Mesodermal cell (in vitro differentiated cells): ENCODE results near the gene JOSD2.
A peak's percentile ranks its signal among the peaks of the same experiment; 100 is the strongest.

ENCODE experiments used
- H3K27ac ChIP-seq: 2 replicates; pipeline ENCODE4 v1.7.0; 2013; ENCODE audit warnings: mild to moderate bottlenecking, low read depth, low read length, moderate library complexity; ENCODE audit not compliant: severe bottlenecking
- H3K36me3 ChIP-seq: 2 replicates; pipeline ENCODE4 v1.7.1; 2013; ENCODE audit warnings: mild to moderate bottlenecking, low read length, moderate library complexity; ENCODE audit not compliant: control insufficient read depth, insufficient read depth
- H3K4me1 ChIP-seq: one replicate; pipeline ENCODE4 v1.7.1; 2013; ENCODE audit warnings: mild to moderate bottlenecking, low read length; ENCODE audit not compliant: insufficient read depth, control insufficient read depth, poor library complexity, severe bottlenecking
- H3K4me3 ChIP-seq: 2 replicates; pipeline ENCODE4 v1.7.0; 2013; ENCODE audit warnings: low read length, control low read depth, mild to moderate bottlenecking; ENCODE audit not compliant: insufficient read depth, poor library complexity, severe bottlenecking; ENCODE audit errors: extremely low read depth
- H3K9me3 ChIP-seq: 2 replicates; pipeline ENCODE4 v1.7.1; 2013; ENCODE audit warnings: mild to moderate bottlenecking, low read length, moderate library complexity; ENCODE audit not compliant: control insufficient read depth
- WGBS, 2 experiments: methylation state at CpG; one replicate each; pipeline ENCODE4 v1.1.5; 2013; ENCODE audit warnings: missing lambda C conversion rate in 2 of 2; ENCODE audit not compliant: insufficient coverage in 2 of 2; 5-methylcytosine and 5-hydroxymethylcytosine counted together

Gene JOSD2

GRCh38 chr19:50552540-50552939 is 41.5 kb upstream of the JOSD2 start:
- 79 to 89% methylated on average over 11 to 15 of the region's 15 CpGs for WGBS, 2 experiments
- Histone ChIP-seq H3K4me3 (no peak overlapping the region), H3K36me3 (no peaks in the 10 kb centered on the region), H3K9me3 (no peaks in the 10 kb centered on the region), H3K4me1 (peaks cover 5% of the 10 kb centered on the region), H3K27ac (no peak overlapping the region)

- WGBS, 2 experiments: 19 to 21% methylated on average over 9 to 16 of the region's 22 CpGs
- Histone ChIP-seq H3K4me3 (peak overlapping the region; percentile 32), H3K36me3 (peaks cover 3% of the 10 kb centered on the region), H3K9me3 (no peaks in the 10 kb centered on the region), H3K4me1 (peaks cover 5% of the 10 kb centered on the region), H3K27ac (no peak overlapping the region)
Measured at GRCh38 chr19:50551715-50552187, 40.8 kb upstream of the JOSD2 start.

- H3K4me1 ChIP-seq: peaks cover 5% of the 10 kb centered on the region
- no peaks in the 10 kb centered on the region for H3K9me3 ChIP-seq
- H3K36me3 ChIP-seq: peaks cover 3% of the 10 kb centered on the region
- WGBS, 2 experiments: 26 to 40% methylated on average over 7 to 21 of the region's 32 CpGs
- no peak overlapping the region for H3K27ac ChIP-seq
- peak overlapping the region; percentile 32 for H3K4me3 ChIP-seq
Measured at GRCh38 chr19:50551034-50551714, 40.2 kb upstream of the JOSD2 start.

GRCh38 chr19:50550594-50550966 is 39.6 kb upstream of the JOSD2 start:
- 53 to 65% methylated on average over 7 to 8 of the region's 8 CpGs for WGBS, 2 experiments
- Histone ChIP-seq H3K4me1 (peaks cover 5% of the 10 kb centered on the region), H3K4me3 (peak overlapping the region; percentile 32), H3K9me3 (no peaks in the 10 kb centered on the region), H3K27ac (no peak overlapping the region), H3K36me3 (peaks cover 3% of the 10 kb centered on the region)

GRCh38 chr19:50549927-50550593 is 39.1 kb upstream of the JOSD2 start:
- Histone ChIP-seq H3K4me3 (no peak overlapping the region), H3K27ac (no peak overlapping the region), H3K9me3 (no peaks in the 10 kb centered on the region), H3K36me3 (peaks cover 3% of the 10 kb centered on the region), H3K4me1 (peaks cover 5% of the 10 kb centered on the region)
- 82 to 86% methylated on average over 14 to 15 of the region's 17 CpGs for WGBS, 2 experiments

- Histone ChIP-seq H3K9me3 (no peaks in the 10 kb centered on the region), H3K27ac (no peak overlapping the region), H3K4me1 (peaks cover 5% of the 10 kb centered on the region), H3K4me3 (no peak overlapping the region), H3K36me3 (peaks cover 5% of the 10 kb centered on the region)
- WGBS, 2 experiments: 87 to 91% methylated on average over 18 of the region's 22 CpGs
Measured at GRCh38 chr19:50549059-50549926, 38.3 kb upstream of the JOSD2 start.

GRCh38 chr19:50548191-50549058 is 37.4 kb upstream of the JOSD2 start:
- 91 to 92% methylated on average over 17 to 41 of the region's 45 CpGs for WGBS, 2 experiments

GRCh38 chr19:50547385-50548190 is 36.6 kb upstream of the JOSD2 start:
- WGBS, 2 experiments: 82 to 86% methylated on average over 12 to 13 of the region's 18 CpGs
- H3K27ac ChIP-seq: no peak overlapping the region
- no peaks in the 10 kb centered on the region for H3K9me3 ChIP-seq
- no peak overlapping the region for H3K4me3 ChIP-seq
- H3K4me1 ChIP-seq: peaks cover 5% of the 10 kb centered on the region
- H3K36me3 ChIP-seq: peaks cover 5% of the 10 kb centered on the region

More at GRCh38 chr19:50548191-50549058, 37.4 kb upstream of the JOSD2 start:
- Histone ChIP-seq H3K36me3 (peaks cover 5% of the 10 kb centered on the region), H3K27ac (no peak overlapping the region), H3K4me3 (no peak overlapping the region), H3K4me1 (peaks cover 5% of the 10 kb centered on the region), H3K9me3 (no peaks in the 10 kb centered on the region)

- Histone ChIP-seq H3K9me3 (no peaks in the 10 kb centered on the region), H3K4me3 (no peak overlapping the region), H3K4me1 (peaks cover 4% of the 10 kb centered on the region), H3K27ac (no peak overlapping the region), H3K36me3 (peaks cover 5% of the 10 kb centered on the region)
- 88% methylated on average over 29 of the region's 29 CpGs for WGBS, 2 experiments
Measured at GRCh38 chr19:50546527-50547221, 35.7 kb upstream of the JOSD2 start.
